Fibroblast of mammary gland (primary cell): ENCODE results near the gene HPSE2.
A peak's percentile ranks its signal among the peaks of the same experiment; 100 is the strongest.
"Not testable (repeated sequence)": the region's sequence is repeated elsewhere in the genome, so short reads cannot be mapped to it uniquely, and the experiment has no call there.

ENCODE experiments used
- DNase-seq: peaks from one replicate; pipeline ENCODE4 v3.0.0-alpha.2; 2010; ENCODE audit warnings: low read depth
- H3K4me3 ChIP-seq: 2 replicates; pipeline ENCODE4 v1.5.1; 2011; ENCODE audit warnings: low read depth, mild to moderate bottlenecking, low read length, moderate library complexity; ENCODE audit not compliant: control insufficient read depth
- CTCF ChIP-seq: conservative IDR thresholded peaks from 2 replicates; pipeline ENCODE4 v1.5.1; 2011; ENCODE audit warnings: low read depth, low read length, inconsistent platforms; ENCODE audit not compliant: control insufficient read depth, insufficient read depth

Gene HPSE2

GRCh38 chr10:98555021-98555619 is 680.5 kb downstream of the HPSE2 start:
- TF ChIP-seq CTCF: no peak
- no peak overlapping the region for H3K4me3 ChIP-seq
- no peak for DNase-seq

- not testable (repeated sequence) for H3K4me3 ChIP-seq, DNase-seq
Observed at GRCh38 chr10:98541561-98541960, 694.1 kb downstream of the HPSE2 start.

- no peak overlapping the region for H3K4me3 ChIP-seq
- no peak for TF ChIP-seq CTCF
- no peak for DNase-seq
Observed at GRCh38 chr10:98539578-98539977, 696.1 kb downstream of the HPSE2 start.

GRCh38 chr10:98538472-98538871 is 697.2 kb downstream of the HPSE2 start:
- no peak for TF ChIP-seq CTCF
- no peak for DNase-seq
- no peak overlapping the region for H3K4me3 ChIP-seq

GRCh38 chr10:98536551-98536950 is 699.1 kb downstream of the HPSE2 start:
- no peak overlapping the region for H3K4me3 ChIP-seq
- peak; percentile 38 for DNase-seq
- TF ChIP-seq CTCF: peak; percentile 1

GRCh38 chr10:98533746-98534445 is 701.8 kb downstream of the HPSE2 start:
- peak; percentile 42 for DNase-seq
- H3K4me3 ChIP-seq: no peak overlapping the region
- no peak for TF ChIP-seq CTCF

- no peak overlapping the region for H3K4me3 ChIP-seq
- peak; percentile 28 for DNase-seq
- TF ChIP-seq CTCF: no peak
Observed at GRCh38 chr10:98533241-98533640, 702.4 kb downstream of the HPSE2 start.
